Esophagus muscularis mucosa (tissue), 4 donors: ENCODE data around the gene AGAP1.

Source experiments
- EP300 ChIP-seq: sonication (generic); formaldehyde crosslinking; IDR thresholded peaks from one replicate; pipeline ENCODE4 v1.6.1; 2017; ENCODE audit warnings: antibody characterized with exemption
- POLR2A ChIP-seq: fragments of 450-650 bp; IDR thresholded peaks from one replicate; pipeline ENCODE4 v1.6.1; 2017; ENCODE audit warnings: antibody characterized with exemption, moderate library complexity, mild to moderate bottlenecking, low read depth
- POLR2AphosphoS5 ChIP-seq, 2 donors: sonication (generic); formaldehyde crosslinking; IDR thresholded peaks; one replicate each; pipeline ENCODE4 v1.6.1; 2017; ENCODE audit warnings: antibody characterized with exemption in 2 of 2
- TF ChIP-seq, protein P1 (sequence below), 3 experiments: fragments of 200-600 bp in 2 of 3; fragments of 450-650 bp in 1 of 3; sonication (generic) in 2 of 3; IDR thresholded peaks; one replicate each; pipeline ENCODE4 v1.5.1; 2017 to 2019; ENCODE audit warnings: antibody characterized with exemption in 3 of 3, mild to moderate bottlenecking in 2 of 3, moderate library complexity in 1 of 3

DNA sequence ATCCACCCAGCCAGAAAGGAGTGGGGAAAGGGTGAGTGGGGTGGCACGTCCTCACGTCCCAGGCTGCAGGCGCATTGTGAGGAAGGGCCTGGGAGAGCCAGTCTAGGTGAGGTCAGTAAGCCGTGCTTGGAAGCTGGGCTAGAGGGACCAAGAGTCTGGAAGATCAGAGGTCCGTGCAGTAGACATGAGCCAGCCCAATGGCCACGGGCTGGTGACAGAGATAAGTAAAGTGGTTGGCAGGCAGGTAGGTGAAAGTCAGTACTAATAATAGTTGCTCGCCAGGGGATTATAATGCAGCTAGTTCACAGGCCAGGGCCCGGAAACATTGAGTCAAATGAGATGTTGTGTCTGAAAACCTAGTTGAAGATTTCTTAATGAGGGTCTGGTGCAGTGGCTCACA, 541.1 kb downstream of the AGAP1 start:
- TF ChIP-seq, protein P1, sequence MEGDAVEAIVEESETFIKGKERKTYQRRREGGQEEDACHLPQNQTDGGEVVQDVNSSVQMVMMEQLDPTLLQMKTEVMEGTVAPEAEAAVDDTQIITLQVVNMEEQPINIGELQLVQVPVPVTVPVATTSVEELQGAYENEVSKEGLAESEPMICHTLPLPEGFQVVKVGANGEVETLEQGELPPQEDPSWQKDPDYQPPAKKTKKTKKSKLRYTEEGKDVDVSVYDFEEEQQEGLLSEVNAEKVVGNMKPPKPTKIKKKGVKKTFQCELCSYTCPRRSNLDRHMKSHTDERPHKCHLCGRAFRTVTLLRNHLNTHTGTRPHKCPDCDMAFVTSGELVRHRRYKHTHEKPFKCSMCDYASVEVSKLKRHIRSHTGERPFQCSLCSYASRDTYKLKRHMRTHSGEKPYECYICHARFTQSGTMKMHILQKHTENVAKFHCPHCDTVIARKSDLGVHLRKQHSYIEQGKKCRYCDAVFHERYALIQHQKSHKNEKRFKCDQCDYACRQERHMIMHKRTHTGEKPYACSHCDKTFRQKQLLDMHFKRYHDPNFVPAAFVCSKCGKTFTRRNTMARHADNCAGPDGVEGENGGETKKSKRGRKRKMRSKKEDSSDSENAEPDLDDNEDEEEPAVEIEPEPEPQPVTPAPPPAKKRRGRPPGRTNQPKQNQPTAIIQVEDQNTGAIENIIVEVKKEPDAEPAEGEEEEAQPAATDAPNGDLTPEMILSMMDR (IDR thresholded peaks at IDR 0.05) = no peak
- TF ChIP-seq EP300 (no peak), POLR2A (no peak), POLR2AphosphoS5 (IDR thresholded peaks at IDR 0.05) (no peak)
